NOMO-1 (cell line): ENCODE data around the gene ADAMTSL5.
"Not testable (repeated sequence)": the region's sequence is repeated elsewhere in the genome, so short reads cannot be mapped to it uniquely, and the experiment has no call there.

Experiments
- DNase-seq, 2 experiments: peaks; one replicate each; lab custom pipeline; 2025; ENCODE audit not compliant: unreplicated experiment in 2 of 2; lab: John Stamatoyannopoulos, UW

The ADAMTSL5 gene

GRCh38 chr19:1512671-1513498 is at the start of gene ADAMTSL5:
ADAMTSL5 (minus strand) TSS chr19:1513019; CDS start chr19:1510943, 2,076 bp downstream.
- peak; percentile 50 to 80 for DNase-seq

GRCh38 chr19:1561236-1561842 is 48.5 kb upstream of the ADAMTSL5 start:
- DNase-seq, result no peak

GRCh38 chr19:1560286-1560882 is 47.6 kb upstream of the ADAMTSL5 start:
- no peak for DNase-seq

GRCh38 chr19:1558552-1558951 is 45.7 kb upstream of the ADAMTSL5 start:
- no peak for DNase-seq

- no peak for DNase-seq
These were observed 43.7 kb upstream of the ADAMTSL5 start for GRCh38 chr19:1556390-1557070.

GRCh38 chr19:1555487-1556389 is 42.9 kb upstream of the ADAMTSL5 start:
- DNase-seq, result no peak

GRCh38 chr19:1554968-1555367 is 42.1 kb upstream of the ADAMTSL5 start:
- no peak for DNase-seq

GRCh38 chr19:1553415-1553814 is 40.6 kb upstream of the ADAMTSL5 start:
- DNase-seq, result no peak

- DNase-seq, result no peak
These were observed 38.5 kb upstream of the ADAMTSL5 start for GRCh38 chr19:1551068-1552040.

- DNase-seq, result no peak
These were observed 36.6 kb upstream of the ADAMTSL5 start for GRCh38 chr19:1549332-1549945.

GRCh38 chr19:1540365-1540925 is 27.6 kb upstream of the ADAMTSL5 start:
- DNase-seq, result no peak

GRCh38 chr19:1539749-1540148 is 26.9 kb upstream of the ADAMTSL5 start:
- not testable (repeated sequence) for DNase-seq

- DNase-seq, result no peak
These were observed 26.2 kb upstream of the ADAMTSL5 start for GRCh38 chr19:1538978-1539377.

GRCh38 chr19:1535699-1536098 is 22.9 kb upstream of the ADAMTSL5 start:
- DNase-seq, result not testable (repeated sequence)

- DNase-seq, result no peak
These were observed 22.2 kb upstream of the ADAMTSL5 start for GRCh38 chr19:1534972-1535371.

GRCh38 chr19:1533510-1534150 is 20.8 kb upstream of the ADAMTSL5 start:
- DNase-seq, result no peak

- no peak for DNase-seq
These were observed 19.2 kb upstream of the ADAMTSL5 start for GRCh38 chr19:1532003-1532402.

GRCh38 chr19:1531587-1531986 is 18.8 kb upstream of the ADAMTSL5 start:
- DNase-seq, result no peak
